RPMI8226 (cell line): ENCODE data around the gene ARHGEF40.
"Not testable (repeated sequence)": the region's sequence is repeated elsewhere in the genome, so short reads cannot be mapped to it uniquely, and the experiment has no call there.

Experiments used
- DNase-seq: peaks from one replicate; pipeline ENCODE4 v3.0.0-alpha.2; 2015

The ARHGEF40 gene

GRCh38 chr14:21040370-21040925, 29.7 kb upstream of the ARHGEF40 start:
- DNase-seq: no peak

DNA sequence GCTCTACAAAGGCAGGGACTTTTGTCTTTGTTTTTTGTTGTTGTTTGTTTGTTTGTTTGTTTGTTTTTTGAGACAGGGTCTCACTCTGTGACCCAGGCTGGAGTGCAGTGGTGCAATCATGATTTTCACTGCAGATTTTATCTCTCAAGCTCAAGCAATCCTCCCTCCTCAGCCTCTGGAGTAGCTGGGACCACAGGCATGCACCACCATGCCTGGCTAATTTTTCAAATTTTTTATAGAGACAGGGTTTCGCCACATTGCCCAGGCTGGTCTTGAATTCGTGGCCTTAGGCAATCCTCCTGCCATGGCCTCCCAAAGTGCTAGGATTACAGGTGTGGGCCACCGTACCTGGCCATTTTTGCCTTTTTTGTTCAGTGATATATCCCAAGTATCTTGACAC, 29.2 kb upstream of the ARHGEF40 start:
- not testable (repeated sequence) for DNase-seq

DNA sequence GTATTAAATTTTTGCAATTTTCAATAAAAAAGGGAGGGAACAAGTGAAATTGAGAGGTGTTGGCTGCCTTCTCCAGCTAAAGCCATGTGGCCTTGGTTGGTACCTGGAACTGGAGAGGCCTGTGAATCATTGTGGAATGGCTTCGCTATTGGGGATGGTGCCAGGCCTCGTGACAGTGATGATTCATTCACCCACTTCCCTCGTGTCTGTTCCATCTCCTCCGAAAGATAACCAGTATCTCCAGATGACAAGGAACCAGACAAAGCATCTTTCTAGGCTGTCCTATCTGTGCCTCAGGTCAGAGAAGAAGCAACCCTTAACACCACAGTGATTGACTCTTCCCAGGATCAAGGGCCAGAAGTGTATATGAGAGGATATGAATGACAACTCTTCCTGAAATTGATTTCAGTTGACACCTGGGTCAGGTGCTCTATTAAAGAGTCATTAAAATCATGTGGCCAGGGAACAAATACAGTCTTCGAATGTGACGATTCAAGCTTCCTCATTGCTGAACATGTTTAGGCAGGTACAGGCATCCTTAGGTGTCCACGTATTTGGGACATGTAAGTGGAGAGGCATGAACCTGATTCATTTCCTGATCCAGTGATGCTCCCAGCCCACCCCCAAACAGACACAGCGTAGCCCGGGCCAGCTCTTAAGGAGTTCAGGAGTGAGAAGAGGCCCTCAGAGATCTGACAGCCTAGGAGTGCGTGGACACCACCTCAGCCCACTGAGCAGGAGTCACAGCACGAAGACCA, 28.2 kb upstream of the ARHGEF40 start, which contains the start of gene RNASE7:
TSS of gene RNASE7 (plus strand) at position 687 of the 758 bp plus-strand sequence. CDS start 631 bp downstream, outside the sequence.
- DNase-seq: no peak

GRCh38 chr14:21042918-21043317, 27.2 kb upstream of the ARHGEF40 start:
- DNase-seq: no peak

DNA sequence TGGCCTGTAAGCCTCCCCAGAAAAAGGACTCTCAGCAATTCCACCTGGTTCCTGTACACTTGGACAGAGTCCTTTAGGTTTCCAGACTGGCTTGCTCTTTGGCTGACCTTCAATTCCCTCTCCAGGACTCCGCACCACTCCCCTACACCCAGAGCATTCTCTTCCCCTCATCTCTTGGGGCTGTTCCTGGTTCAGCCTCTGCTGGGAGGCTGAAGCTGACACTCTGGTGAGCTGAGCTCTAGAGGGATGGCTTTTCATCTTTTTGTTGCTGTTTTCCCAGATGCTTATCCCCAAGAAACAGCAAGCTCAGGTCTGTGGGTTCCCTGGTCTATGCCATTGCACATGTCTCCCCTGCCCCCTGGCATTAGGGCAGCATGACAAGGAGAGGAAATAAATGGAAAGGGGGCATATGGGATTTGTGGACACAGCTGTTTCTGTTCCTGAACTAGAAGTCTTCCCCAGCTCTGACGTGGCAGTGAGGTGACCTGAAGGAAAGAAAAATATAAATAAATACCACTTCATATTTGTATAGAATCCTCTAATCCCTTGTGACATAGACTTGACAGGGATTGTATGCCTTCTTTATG, 26.6 kb upstream of the ARHGEF40 start:
- no peak for DNase-seq

DNA sequence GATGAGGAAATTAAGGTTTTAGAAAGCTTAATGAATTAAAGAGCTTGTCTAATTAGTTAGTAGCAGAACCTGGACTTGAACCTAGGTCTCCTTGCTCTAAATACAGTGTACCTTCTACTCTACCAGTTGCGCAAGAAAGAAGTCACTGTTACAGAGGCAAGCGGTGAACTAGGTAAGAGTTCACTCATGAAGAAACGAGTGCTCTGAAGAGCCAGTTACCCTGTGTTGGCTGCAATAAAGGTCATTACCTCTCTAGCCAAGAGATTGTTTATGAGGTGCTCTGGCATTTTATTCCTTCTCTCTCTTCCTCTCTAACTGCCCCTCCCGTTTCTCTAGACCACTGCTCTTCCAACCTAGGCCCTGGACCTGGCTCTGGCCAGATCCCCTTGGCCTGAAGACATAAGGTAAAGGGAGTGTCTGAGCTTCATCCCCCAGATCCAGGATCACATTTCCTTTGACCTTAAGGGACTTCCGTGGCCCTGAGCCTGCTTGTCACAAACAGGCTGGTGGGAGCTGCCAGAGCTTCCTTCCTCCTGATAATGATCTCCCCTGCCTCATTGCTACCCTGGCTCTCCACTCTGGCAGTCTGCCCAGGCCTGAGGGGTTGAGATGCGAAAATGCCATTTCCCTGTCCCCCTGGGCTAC, 26.0 kb upstream of the ARHGEF40 start:
- DNase-seq: no peak

DNA sequence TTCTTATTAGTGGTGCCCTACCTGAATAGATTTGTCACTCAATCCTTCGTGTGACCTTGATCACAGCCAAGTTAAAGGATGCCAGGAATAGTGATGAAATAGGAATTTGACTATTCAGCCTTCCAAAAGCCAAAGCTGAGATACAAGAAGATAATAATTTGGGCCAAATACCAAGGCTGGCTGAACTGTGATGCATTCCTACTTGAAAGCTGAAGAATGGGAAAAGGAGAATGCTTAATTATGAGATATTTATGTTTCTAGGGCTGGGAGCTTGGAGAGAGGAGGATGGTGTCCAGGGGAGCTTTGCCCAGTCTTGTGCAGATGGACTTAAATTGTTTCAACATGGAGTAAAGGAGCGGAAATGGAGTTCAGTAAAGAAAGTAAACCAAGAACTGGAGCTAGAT, 22.7 kb upstream of the ARHGEF40 start:
- no peak for DNase-seq

DNA sequence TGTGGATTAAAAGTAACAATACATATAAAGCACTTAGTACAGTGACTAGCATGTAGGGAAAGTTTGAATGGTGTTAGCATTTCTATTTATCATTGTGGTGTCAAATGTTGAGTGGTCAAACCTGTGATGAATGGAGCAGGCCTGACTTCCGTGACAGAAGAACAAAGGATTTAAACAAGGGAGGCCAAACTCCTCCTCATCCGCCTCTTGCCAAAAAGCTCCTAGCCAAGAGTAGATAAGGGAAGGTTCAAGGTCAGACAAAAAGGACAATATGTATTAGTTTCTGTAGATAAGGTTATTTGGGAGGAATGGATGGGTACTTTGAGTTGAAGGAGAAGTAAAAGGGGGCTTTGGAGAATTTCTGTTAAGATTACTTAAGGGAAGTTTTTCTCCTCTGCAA, 21.5 kb upstream of the ARHGEF40 start:
- no peak for DNase-seq

DNA sequence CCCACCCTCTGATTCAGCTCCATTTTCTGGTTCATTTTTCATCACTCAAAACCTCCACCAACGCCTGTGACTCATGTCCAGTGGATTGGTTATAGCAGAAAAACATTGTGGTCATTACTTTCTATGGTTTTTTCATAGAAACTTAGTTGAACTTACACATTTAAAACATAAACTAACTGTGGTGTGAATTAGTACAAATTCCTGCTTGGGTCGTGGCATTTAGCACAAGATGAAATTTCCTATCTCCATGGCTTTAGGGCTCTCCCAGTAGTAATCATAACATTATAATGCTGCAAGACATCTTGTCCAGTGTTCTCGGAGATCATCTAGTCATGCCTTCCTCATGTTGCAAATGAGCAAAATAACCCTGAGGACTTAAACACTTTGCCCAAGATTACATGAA, 20.8 kb upstream of the ARHGEF40 start:
- no peak for DNase-seq

GRCh38 chr14:21050597-21050996, 19.5 kb upstream of the ARHGEF40 start:
- DNase-seq: no peak

DNA sequence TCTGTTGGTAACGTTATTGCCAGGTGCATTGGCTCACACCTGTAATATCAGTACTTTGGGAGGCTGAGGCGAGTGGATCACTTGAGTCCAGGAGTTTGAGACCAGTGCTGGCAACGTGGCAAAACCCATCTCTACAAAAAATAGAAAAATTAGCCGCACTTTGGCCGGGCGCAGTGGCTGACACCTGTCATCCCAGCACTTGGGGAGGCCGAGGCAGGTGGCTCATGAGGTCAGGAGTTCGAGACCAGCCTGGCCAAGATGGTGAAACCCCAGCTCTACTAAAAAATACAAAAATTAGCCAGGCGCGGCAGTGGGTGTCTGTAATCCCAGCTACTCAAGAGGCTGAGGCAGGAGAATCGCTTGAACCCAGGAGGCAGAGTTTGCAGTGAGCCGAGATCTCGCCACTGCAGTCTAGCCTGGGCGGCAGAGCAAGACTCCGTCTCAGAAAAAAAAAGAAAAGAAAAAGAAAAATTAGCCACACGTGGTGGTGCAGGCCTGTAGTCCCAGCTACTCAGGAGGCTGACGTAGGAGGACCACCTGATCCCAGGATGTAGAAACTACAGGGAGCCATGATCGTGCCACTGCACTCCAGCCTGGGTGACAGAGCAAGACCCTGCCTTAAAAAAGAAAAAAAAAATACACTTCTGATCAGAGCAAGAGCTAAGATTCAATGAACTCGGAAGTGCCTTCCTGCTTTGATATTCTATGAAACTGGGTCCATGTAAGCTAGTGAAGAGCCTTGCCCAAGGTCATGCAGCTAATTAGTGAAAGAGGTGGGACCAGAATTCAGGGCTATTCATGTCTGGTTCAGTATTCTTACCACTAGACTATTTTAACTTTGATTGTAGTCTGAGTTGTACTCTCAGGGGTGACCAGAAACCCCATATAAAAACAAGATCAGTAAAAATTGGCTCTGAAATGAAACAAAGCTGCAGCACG, 16.7 kb upstream of the ARHGEF40 start:
- no peak for DNase-seq

GRCh38 chr14:21054123-21054767, 15.9 kb upstream of the ARHGEF40 start:
- DNase-seq: no peak

DNA sequence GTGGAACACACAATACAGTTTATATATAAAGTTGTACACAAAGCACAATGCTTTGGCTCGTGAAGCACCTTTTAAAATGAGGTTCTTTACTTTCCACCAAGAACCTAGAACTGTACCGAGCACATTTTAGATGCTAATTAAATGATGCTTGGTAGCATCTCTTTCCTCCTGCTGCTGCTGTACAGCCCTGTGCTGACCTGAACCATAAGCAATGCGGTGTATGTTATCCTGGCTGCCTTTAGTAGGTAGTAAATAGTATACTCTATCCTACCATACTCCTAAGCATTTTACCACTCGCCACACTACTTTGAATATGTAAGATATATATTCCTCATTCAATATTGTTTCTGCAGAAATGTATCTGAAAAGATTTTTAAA, 15.3 kb upstream of the ARHGEF40 start:
- DNase-seq: no peak

DNA sequence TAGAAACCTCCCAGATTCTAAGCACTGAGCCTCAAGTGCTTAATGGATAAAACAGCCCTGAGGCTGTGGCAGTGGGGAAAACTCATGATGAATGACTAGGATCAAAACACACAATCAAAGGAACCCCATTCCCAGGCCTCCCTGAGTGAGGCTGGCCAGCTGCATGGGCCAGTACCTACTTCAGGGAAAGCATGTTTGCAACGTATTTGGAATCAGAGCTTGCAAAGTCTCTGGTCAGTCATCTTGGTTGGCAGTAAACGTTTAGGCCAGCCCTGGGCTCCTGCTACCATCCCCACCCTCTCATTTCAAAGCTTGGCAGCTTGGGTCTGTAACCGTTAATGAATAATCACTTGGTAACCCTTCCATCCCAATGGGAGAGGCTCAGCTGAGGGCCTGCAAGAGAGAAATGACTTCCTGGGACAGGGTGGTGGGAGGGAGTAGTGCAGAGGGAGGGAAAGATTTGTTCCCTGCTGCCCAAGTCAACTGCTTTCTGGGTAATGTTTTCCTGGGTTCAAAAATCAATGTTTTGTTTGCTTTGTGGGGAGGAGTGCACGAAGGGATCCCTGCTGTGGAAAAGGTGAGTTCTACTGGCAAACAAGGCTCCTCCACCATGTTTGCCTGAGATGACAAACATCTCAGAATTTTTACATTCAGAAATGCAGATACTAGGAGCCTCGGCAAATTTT, 14.5 kb upstream of the ARHGEF40 start:
- no peak for DNase-seq

- no peak for DNase-seq
These were observed 13.5 kb upstream of the ARHGEF40 start for GRCh38 chr14:21056520-21057163.

- no peak for DNase-seq
These were observed 12.1 kb upstream of the ARHGEF40 start, which contains the start of gene RNASE8 for GRCh38 chr14:21057803-21058675. Gene RNASE8 (plus strand): TSS chr14:21057822. CDS start chr14:21057893, 71 bp downstream.

DNA sequence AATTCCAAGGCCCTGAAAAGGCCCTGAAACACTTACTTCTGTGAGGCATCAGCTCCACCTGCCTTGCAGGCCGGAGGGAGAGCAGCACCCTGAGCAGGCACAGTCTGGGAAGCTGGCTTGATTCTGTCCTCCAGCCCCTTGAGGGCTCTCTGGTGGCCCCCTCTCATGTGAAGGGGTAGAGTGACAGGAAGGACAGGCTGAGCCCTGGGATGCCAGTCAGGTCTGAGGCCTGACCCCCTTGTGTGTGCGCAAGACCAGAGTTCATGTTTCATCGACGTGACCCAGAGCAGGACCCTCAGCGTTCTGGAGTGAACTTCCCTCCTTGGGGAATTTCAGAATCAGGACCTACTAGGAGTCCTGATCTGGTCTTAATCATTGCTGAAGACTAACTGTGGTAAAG, 11.2 kb upstream of the ARHGEF40 start:
- DNase-seq: no peak

DNA sequence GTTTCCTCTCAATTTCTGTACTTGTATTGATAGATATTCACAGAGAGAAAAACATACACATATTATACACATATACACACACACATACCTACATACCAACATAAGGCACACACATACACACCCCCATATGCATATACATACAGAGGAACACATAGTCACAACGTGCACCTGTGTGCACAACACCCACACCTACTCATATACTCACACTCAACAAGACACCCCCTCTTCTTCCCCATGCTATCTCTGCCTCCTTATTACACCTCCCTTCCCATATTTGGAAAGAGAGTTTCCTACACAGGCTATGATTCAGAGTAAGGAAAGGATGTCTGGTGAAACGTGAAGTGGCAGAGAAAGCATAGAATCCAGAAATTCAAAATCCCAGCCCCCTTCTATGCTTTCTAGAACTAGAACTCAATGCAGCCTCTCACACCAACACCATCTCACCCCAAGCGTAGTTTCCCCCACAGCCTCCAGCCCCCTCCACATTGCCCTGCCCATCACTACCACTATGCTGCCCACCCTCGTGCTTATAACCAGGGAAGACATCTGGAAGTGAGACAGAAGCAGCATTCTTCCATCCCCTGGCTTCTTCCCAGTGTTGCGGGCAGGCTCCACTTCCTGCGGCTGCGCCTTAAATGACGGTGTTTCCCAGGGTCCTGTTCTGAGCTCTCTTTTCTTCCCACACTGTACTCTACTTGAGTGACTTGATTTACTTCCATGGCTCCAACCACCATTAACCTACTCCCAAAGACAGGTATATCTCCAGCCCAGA, 10.1 kb upstream of the ARHGEF40 start:
- DNase-seq: no peak
